ENCODE data around the gene FAM162B.
"Not testable (repeated sequence)": the region's sequence is repeated elsewhere in the genome, so short reads cannot be mapped to it uniquely, and the experiment has no call there.

Gene FAM162B

GRCh38 chr6:116764961-116765841 is at the start of gene FAM162B:
TSS of gene FAM162B (minus strand) at chr6:116765719. CDS start at chr6:116765576, 143 bp downstream.
- DNase-seq = no peak

- no peak for DNase-seq
Measured at GRCh38 chr6:116812051-116812650, 46.6 kb upstream of the FAM162B start.

GRCh38 chr6:116801971-116802370 is 36.5 kb upstream of the FAM162B start:
- DNase-seq = no peak

- no peak for DNase-seq
Measured at GRCh38 chr6:116799945-116800344, 34.4 kb upstream of the FAM162B start.

- no peak for DNase-seq
Measured at GRCh38 chr6:116797585-116797984, 32.1 kb upstream of the FAM162B start.

- DNase-seq = no peak
Measured at GRCh38 chr6:116793224-116793623, 27.7 kb upstream of the FAM162B start.

- no peak for DNase-seq
Measured at GRCh38 chr6:116783852-116784251, 18.3 kb upstream of the FAM162B start.

GRCh38 chr6:116779573-116780164 is 14.2 kb upstream of the FAM162B start:
- peak; percentile 21 for DNase-seq

GRCh38 chr6:116773886-116774285 is 8.4 kb upstream of the FAM162B start:
- DNase-seq = no peak

GRCh38 chr6:116772450-116772849 is 6.9 kb upstream of the FAM162B start:
- DNase-seq = no peak

GRCh38 chr6:116767715-116768114 is 2.2 kb upstream of the FAM162B start:
- no peak for DNase-seq

GRCh38 chr6:116766506-116767176 is 1.1 kb upstream of the FAM162B start:
- DNase-seq = no peak

GRCh38 chr6:116764629-116764960 is 924 bp downstream of the FAM162B start:
- no peak for DNase-seq

GRCh38 chr6:116763906-116764628 is 1.5 kb downstream of the FAM162B start:
- DNase-seq = no peak

GRCh38 chr6:116763048-116763447 is 2.5 kb downstream of the FAM162B start:
- DNase-seq = no peak

- DNase-seq = no peak
Measured at GRCh38 chr6:116762235-116762634, 3.3 kb downstream of the FAM162B start.

- no peak for DNase-seq
Measured at GRCh38 chr6:116761779-116762178, 3.7 kb downstream of the FAM162B start.

GRCh38 chr6:116745176-116745575 is 20.3 kb downstream of the FAM162B start:
- DNase-seq = no peak

- no peak for DNase-seq
Measured at GRCh38 chr6:116741571-116741970, 23.9 kb downstream of the FAM162B start.

GRCh38 chr6:116740486-116740885 is 25.0 kb downstream of the FAM162B start:
- not testable (repeated sequence) for DNase-seq

- no peak for DNase-seq
Measured at GRCh38 chr6:116737004-116737403, 28.5 kb downstream of the FAM162B start.

- DNase-seq = no peak
Measured at GRCh38 chr6:116730513-116730912, 35.0 kb downstream of the FAM162B start.

GRCh38 chr6:116726947-116727346 is 38.6 kb downstream of the FAM162B start:
- DNase-seq = no peak

Measured in midbrain (tissue), 1 donor.